Heart left ventricle (tissue), 13 donors: ENCODE results near the gene MACF1.

Source experiments
- POLR2A ChIP-seq, 2 donors: fragments of 450-650 bp; IDR thresholded peaks; one replicate each; pipeline ENCODE4 v1.6.1; 2017; ENCODE audit warnings: antibody characterized with exemption in 2 of 2, mild to moderate bottlenecking in 2 of 2, moderate library complexity in 2 of 2
- TF ChIP-seq, protein P1 (sequence below), 12 donors: fragments of 200-600 bp; sonication (generic) in 4 of 12; IDR thresholded peaks; one replicate each; pipeline versions ENCODE4 v1.5.0 to v1.8.0; 2018 to 2022; ENCODE audit warnings: antibody characterized with exemption in 12 of 12, mild to moderate bottlenecking in 5 of 12
- donor health status: ischemic (EF 13 %, LVEDD 7.1; RV severe dilation, severe dysfunction).
- donor health status: DM: no; HTN: yes; CAD: no.
- donor health status: DM: no; HTN: no; CAD: no.
- donor health status: ischemic (EF 25% LVEDD 6.9; RV normal size, moderate dysfunction).
- donor health status: ischemic (EF 25% LVEDD 5.7; RV mildly dilated, moderate dysfunction).
- donor health status: ischemic (EF 35%, LVEDD 5.7; RV mildly dilated, moderate dysfunction).
- donor health status: nonischemic (EF 11% LVEDD 7.7; RV severe dilation, severe dysfunction).
- donor health status: DM: yes; HTN: yes; CAD: no.
- donor health status: PGD.
- donor health status: ischemic (EF 29% LVEDD 5.4; RV normal size, mild dysfunction).
- donor health status: nonischemic (EF 23%, LVEDD 6.1; RV moderate dilation, normal function).

DNA sequence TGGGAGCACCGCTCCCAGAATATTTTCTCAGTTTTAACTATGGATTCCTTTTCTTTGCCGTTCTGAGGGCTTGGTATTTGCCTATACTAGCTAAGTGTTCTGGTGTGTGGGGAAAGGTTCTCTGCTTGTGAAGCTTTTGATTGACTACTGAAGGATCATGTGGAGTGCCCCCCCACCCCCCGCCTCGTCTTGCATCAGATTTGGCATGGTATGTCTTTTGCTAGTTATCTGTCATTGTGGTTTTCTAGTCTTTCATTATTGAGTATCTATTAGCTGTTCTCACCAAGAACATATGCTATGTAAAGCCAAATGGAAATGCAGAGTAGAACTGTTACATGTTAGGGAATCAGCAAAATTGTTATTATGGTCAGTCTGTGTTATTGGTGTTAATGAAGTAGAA, 58.3 kb downstream of the MACF1 start:
- no peak for TF ChIP-seq POLR2A (IDR thresholded peaks at IDR 0.05)
- TF ChIP-seq, protein P1, sequence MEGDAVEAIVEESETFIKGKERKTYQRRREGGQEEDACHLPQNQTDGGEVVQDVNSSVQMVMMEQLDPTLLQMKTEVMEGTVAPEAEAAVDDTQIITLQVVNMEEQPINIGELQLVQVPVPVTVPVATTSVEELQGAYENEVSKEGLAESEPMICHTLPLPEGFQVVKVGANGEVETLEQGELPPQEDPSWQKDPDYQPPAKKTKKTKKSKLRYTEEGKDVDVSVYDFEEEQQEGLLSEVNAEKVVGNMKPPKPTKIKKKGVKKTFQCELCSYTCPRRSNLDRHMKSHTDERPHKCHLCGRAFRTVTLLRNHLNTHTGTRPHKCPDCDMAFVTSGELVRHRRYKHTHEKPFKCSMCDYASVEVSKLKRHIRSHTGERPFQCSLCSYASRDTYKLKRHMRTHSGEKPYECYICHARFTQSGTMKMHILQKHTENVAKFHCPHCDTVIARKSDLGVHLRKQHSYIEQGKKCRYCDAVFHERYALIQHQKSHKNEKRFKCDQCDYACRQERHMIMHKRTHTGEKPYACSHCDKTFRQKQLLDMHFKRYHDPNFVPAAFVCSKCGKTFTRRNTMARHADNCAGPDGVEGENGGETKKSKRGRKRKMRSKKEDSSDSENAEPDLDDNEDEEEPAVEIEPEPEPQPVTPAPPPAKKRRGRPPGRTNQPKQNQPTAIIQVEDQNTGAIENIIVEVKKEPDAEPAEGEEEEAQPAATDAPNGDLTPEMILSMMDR (IDR thresholded peaks at IDR 0.05): no peak
